ENCODE measurements around the gene MEGF10.

The MEGF10 gene

DNA sequence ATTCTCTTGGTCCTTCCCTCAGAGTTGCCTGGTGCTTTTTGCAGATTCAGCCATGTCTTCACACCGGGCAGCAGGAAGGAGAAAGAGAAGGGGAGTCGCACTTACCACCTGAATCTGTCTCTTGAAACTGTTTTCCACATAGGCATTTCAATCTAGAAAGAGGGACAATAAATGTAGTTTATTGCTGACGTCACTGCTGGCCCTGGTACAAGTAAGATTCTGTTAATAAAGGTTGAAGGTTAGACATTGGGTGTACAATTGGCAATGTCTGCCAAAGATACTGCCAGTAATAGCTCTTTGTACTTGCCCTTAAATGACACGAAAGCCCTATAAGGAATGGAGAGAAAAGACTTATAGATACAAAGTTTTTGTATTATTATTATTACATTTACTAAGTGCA is 72.8 kb downstream of the MEGF10 start:
- no peak for DNase-seq (ENCODE audit: extremely low read depth in 1 of 2, low read depth in 1 of 2)

- no peak for DNase-seq (ENCODE audit: extremely low read depth in 1 of 2, low read depth in 1 of 2)
Measured at GRCh38 chr5:127367029-127367428, 76.4 kb downstream of the MEGF10 start.

- DNase-seq (ENCODE audit: extremely low read depth in 1 of 2, low read depth in 1 of 2) = no peak
Measured at GRCh38 chr5:127367946-127368465, 77.4 kb downstream of the MEGF10 start.

DNA sequence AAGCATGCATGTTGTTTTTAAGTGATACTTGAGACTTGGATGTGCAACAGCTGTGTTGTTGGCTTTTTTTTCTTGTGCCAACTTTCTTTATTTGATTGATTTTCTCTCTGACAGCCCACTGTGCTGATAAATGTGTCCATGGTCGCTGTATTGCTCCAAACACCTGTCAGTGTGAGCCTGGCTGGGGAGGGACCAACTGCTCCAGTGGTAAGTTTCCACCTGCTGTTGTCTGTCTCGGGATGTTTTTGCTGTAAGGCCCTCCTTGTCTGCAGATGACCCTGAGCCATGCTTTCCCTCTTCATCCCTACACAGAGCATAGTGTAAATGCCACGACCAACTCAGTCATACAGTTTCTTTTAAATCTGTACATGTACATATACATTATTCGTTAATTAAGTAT is 79.2 kb downstream of the MEGF10 start:
- no peak for DNase-seq (ENCODE audit: extremely low read depth in 1 of 2, low read depth in 1 of 2)

GRCh38 chr5:127370631-127371030 is 80.0 kb downstream of the MEGF10 start:
- DNase-seq (ENCODE audit: extremely low read depth in 1 of 2, low read depth in 1 of 2) = no peak

- DNase-seq (ENCODE audit: extremely low read depth in 1 of 2, low read depth in 1 of 2) = no peak
Measured at GRCh38 chr5:127373858-127374491, 83.4 kb downstream of the MEGF10 start.

- no peak for DNase-seq (ENCODE audit: extremely low read depth in 1 of 2, low read depth in 1 of 2)
Measured at GRCh38 chr5:127375124-127375523, 84.5 kb downstream of the MEGF10 start.

DNA sequence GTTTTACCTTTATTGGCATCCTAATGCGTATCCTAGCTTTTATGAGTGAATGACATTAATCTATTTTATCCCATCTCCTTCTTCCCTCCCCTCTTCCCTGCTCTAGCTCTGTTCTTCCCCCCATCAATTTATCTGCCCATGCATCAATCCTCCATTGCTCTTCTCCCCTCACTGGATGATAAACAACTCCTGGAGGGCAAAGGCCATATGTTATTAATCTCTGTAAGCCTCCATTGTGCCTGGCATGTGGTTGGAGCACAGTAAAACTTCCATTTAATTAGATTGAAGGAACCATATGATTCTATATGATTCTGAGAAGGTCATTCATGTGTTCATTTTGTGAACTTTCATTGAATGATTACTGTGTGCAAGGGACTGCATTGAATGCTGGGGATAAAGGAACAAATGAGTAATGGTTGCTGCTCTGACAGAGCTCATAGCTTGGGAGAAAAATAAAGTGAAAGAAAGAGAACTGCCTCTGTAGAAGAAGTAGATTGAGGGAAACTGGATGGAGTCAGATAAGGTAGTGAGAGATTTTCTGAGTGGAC is 85.0 kb downstream of the MEGF10 start:
- no peak for DNase-seq (ENCODE audit: extremely low read depth in 1 of 2, low read depth in 1 of 2)

DNA sequence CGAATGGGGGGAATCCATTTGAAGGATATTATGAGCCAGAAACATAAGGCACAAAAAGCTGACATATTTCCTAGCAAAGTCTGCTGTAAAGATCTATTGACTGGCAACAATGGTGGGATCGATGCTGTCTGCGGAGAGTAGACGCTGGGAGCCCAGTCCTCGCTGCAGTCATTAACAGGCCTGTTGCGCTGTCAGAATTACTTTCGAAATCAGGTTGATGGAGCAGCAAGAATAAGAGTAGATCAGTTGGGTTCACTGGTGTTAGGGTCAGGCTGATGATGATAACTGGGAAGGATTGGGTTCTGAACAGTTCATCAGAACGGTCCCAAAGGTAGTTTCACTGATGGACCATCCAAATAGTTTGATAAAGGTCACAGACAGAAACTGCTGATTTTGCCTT is 87.1 kb downstream of the MEGF10 start:
- DNase-seq (ENCODE audit: extremely low read depth in 1 of 2, low read depth in 1 of 2) = no peak

DNA sequence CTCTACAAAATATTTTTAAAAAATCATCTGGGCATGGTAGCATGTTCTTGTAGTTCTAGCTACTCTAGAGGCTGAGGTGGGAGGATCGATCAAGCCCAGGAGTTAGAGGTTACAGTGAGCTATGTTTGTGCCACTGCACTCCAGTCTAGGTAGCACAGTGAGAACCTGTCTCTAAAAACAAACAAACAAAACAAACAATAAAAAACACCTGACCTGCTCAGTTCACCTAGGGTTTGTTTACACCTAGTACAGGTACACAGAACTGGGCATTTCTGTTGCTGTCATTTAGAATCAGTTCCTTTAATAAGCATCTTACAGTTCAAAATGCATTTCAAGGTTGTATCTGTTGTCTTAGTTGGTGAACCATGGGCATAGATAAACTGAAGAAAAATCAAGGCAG is 95.3 kb downstream of the MEGF10 start:
- DNase-seq (ENCODE audit: extremely low read depth in 1 of 2, low read depth in 1 of 2) = no peak

DNA sequence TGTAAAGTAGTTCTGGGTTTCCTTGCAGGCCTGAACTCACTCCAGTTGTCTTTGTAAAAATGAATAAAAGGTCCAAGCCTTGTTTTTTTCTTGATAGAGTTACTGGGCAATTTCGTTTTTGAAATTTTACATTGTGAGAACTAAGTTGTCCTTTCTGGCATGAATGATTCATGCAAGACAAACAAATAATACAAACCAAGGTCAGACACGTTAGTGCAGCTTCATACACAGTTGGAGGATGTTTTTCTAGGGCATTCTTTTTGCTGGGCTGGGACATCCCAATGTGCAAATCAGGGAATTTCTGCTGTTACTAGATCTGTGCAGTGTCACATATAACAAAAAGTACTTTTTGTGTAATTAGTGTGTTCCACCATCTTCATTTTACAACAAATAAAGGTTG is 96.0 kb downstream of the MEGF10 start:
- DNase-seq (ENCODE audit: extremely low read depth in 1 of 2, low read depth in 1 of 2) = no peak

DNA sequence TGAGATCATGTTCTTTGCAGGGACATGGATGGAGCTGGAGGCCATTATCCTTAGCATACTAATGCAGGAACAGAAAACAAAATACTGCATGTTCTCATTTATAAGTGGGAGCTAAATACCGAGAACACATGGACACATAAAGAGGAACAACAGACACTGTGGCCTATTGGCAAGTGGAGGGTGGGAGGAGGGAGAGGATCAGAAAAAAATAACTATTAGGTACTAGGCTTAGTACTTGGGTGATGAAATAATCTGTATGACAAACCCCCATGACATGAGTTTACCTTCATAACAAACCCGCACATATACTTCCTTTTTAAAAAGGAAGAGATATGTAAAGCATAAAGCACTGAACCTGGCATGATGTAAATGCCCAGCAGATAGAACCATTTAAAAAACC is 99.0 kb downstream of the MEGF10 start:
- no peak for DNase-seq (ENCODE audit: extremely low read depth in 1 of 2, low read depth in 1 of 2)

DNA sequence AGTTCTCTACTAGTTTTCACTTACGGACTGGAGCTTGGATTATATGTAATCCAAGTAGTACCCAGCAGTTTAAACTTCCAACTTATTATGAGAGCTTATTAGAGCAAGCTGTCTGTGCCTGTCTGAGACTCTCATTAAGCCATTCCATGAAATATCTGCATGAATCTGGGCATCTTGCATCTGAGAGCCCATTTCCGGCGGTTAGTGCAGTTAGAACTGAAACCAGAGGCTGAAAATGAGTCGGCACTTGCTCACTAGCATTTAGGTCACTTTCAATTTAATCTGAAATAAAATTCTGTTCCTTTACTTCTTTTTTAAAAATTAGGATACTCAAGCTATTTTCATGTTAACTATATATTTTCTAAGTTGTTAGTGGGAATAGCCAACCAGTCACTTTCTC is 102.2 kb downstream of the MEGF10 start:
- DNase-seq (ENCODE audit: extremely low read depth in 1 of 2, low read depth in 1 of 2) = no peak

GRCh38 chr5:127396490-127397155 is 106.0 kb downstream of the MEGF10 start:
- no peak for DNase-seq (ENCODE audit: extremely low read depth in 1 of 2, low read depth in 1 of 2)

GRCh38 chr5:127398508-127398907 is 107.9 kb downstream of the MEGF10 start:
- no peak for DNase-seq (ENCODE audit: extremely low read depth in 1 of 2, low read depth in 1 of 2)

DNA sequence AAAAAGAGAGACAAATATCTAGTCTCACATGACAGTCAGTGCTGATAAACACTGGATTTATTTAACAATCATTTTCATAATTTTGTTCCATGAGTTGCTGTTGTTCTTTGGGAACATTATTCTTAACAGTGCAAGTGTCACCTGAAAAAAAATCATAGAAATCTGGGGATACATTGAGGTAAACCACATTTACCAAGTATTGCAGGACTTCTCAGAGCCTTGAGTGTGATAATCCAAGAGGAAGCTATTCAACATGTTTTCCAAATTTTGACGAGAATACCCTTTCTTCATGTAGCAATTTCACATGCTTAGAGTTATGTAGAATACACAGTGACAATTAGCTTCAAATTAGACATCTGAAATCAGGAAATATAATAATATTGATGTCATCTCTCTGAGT is 108.5 kb downstream of the MEGF10 start:
- no peak for DNase-seq (ENCODE audit: extremely low read depth in 1 of 2, low read depth in 1 of 2)

DNA sequence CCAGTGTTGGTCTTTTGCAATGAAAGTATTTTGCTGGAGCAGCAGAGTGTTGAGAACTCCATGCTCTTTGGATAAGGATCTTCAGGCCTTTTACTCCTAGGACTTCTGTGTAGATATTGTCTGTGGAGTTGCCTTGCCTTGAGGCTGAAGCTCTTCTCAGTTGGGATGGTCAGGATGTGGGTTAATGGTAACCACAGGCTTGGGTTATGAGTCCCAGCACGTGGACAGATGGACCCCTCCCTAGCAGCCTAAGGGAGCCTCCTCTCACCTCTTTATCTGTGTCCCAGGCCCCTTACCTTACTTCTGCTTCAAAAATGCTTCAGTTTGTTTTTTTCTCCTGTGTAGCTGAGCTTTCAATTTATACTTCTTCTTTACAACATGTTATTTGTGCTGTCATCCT is 109.9 kb downstream of the MEGF10 start:
- DNase-seq (ENCODE audit: extremely low read depth in 1 of 2, low read depth in 1 of 2) = no peak

DNA sequence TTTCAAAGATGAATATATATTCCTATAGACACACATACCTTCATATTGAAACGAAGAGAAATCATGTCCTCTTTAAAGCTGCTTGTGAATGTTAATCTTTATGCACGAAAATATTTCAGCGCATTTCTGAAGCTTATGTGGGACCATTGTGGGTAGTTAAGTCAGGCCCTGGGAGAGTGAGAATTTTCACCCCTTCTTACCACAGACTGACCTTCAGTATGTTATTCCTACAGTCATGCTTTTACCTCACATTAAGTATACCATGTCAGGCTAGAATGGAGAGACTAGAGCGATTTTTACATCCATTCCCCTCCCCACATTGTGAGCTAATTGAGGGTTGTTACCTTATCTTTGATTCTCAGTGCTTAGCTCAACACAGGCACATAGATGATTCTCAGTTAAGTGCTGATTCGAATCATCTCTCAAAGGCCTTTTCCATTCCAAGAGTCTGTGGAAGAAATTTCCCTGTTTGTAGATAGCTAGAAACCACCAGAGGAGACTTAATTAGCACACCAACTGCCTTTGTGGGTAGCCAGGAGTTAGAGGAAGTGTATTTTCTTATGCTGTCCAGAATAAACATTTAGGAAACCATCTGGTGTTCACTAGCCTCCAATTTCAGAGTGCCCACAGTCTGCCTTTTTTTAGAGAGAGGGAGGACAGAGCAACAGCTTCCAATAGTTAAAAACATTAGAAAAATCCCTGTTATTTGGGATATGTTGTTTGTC is 110.5 kb downstream of the MEGF10 start:
- DNase-seq (ENCODE audit: extremely low read depth in 1 of 2, low read depth in 1 of 2) = no peak

DNA sequence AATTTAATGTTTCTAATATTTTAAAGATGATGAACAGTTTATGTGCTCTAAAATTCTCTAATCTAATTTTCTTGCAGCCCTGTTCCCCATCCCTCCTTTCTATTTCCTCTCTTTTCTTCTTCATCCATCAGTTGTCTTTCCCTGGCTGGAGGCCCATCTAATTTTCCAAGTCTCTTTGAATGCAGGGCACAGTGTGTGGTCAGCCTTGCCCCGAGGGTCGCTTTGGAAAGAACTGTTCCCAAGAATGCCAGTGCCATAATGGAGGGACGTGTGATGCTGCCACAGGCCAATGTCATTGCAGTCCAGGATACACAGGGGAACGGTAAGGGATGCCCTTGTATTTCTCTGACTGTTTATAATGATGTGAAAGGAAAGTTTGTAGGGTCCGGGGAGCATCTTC is 111.8 kb downstream of the MEGF10 start:
- DNase-seq (ENCODE audit: extremely low read depth in 1 of 2, low read depth in 1 of 2) = no peak

DNA sequence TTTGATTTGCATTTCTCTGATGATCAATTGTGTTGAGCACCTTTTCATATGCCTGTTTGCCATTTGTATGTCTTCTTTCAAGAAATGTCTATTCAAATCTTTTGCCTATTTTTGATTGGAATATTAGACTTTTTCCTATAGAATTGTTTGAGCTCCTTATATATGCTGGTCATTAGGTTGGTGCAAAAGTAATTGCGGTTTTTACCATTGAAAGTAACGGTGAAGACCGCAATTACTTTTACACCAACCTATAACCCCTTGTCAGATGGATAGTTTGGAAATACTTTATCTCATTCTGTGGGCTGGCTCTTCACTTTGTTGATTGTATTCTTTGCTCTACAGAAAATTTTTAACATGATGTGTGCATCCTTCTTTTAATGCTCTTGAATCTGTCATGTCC is 113.6 kb downstream of the MEGF10 start:
- DNase-seq (ENCODE audit: extremely low read depth in 1 of 2, low read depth in 1 of 2) = no peak

- DNase-seq (ENCODE audit: extremely low read depth in 1 of 2, low read depth in 1 of 2) = no peak
Measured at GRCh38 chr5:127406326-127407121, 115.9 kb downstream of the MEGF10 start.

All from stimulated activated CD8-positive, alpha-beta memory T cell treated with anti-CD3 and anti-CD28 coated beads, Interleukin-7, amount 100 ng/mL, for 48 hours (primary cell).